Measurements from ENCODE around the gene LMX1B.
"Not testable (repeated sequence)": the region's sequence is repeated elsewhere in the genome, so short reads cannot be mapped to it uniquely, and the experiment has no call there.

The LMX1B gene

DNA sequence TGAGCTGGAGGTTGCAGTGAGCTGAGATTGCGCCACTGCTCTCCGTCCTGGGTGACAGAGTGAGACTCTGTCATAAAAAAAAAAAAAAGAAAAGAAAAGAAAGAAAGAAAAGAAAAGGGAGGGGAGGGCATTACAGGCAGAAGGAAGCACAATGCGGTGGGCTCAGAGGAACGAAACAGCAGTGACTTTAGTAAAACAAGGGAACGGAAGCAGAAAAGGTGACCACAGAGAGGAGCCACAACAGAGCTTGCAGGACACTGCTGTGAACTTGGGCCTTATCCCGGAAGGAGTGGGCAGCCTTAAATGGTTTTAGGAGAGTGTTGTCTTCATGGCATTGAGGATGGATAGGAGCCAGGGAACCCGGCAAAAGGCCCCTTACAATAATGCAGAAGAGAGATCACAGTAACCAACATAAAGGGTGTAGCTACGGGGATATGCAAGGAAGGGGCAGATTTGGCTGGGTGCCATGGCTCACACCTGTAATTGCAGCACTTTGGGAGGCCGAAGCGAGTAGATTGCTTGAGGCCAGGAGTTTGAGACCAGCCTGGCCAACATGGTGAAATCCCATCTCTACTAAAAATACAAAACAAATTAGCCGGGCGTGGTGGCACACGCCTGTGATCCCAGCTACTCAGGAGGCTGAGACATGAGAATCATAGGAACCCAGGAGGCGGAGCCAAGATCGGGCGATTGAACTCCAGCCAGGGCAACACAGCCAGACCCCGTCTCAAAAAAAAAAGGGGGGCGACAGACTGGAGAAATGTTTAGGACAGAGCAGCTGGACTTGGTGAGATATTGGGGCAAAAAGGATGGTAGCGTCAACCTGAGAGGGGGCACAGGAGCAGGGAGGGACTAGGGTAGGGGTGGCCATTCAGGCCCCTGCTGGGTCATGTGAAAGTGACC, 107.2 kb downstream of the LMX1B start:
- FAIRE-seq = no peak

DNA sequence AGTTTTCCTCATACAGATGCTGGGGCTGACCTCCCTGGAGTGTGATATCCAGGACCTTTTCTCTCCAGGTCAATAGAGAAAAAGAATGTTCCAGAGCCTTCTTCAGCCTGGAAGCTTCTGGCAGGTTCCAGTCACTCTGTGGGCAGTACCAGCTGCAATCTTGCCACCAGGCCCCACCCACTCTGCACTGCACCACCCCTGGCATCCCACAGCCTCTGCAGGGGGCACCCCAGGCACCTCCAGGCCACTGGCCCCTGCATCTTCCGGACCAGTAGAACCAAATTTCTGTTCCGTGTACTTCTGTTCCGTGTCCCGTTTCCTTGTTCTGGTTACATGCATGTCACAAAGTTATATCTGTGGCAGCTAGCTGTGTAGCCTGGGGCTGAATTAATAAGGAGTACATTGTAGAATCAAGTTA, 107.8 kb downstream of the LMX1B start:
- no peak for FAIRE-seq

DNA sequence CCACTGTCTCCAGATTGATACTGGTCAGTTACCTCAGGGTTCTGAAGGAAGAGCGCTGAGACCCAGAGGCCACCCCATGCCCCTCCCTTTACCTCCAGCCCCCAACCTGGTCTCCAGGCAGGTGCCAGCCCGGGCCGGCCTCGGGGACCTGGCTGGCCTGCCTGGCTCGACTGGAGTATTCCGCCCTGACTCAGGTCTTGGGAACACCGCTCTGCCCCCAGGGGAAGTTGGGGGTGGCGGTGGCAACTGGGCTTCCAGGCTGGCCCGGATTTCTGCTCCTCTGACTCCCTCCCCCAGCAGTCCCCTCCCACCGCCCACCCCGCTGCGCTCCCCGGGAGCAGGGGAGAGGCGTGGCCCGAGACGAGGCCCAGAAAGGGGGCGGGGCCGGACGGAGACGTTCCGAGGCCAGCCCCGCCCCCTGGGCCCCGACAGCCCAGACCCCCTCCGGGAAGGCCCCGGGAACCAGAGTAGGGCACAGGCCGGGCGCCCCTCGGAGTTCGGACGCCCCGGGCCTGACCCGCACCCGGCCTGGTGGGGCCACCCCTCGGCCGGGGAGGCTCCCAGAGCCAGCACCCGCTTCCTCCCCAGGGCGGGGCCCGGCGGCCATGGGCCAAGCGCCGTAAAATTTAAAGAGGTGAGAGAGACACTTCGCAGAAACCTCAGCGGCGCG, 108.7 kb downstream of the LMX1B start:
- FAIRE-seq = no peak

DNA sequence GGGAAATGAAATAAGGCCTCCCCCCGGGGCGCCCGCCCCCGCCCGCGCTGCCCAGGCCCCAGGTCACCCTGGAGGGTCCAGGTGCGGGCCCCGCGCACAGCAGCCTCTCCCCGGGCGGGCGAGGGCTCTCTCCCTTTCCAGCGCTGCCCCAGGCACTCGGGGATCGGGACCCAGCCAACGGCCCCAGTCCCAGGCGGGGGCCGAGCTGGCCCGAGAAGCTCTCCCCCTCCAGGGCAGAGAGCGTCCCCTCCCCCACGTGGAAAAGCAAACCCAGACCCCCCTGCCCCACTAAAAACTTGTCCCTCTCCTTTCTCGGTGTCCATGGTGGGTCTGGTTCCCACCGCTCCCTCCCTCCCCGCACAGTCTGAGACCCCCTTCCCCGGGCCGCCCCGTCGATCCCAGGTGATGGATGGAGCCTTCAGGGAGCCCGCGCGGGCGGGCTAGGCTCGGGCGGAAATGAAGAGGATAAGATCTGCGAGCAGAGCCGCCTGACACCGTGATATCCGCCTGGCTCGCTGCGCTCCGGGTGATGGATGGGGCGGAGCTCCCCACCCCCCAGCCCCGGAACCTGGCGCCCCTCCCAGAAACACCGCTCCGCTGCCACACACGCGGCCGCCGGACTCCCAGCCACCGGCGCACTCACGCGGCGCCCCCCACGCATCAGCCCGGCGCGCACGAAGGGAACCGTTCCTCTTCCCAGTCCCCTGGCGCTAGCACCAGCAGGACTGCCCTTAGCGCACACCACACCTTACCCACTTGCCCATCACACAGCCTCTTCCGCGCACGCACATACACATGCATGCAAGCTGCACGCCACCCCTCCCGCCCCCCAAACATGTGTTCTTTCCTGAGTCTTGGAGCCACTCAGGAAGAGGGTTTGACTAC, 109.4 kb downstream of the LMX1B start:
- FAIRE-seq = no peak

DNA sequence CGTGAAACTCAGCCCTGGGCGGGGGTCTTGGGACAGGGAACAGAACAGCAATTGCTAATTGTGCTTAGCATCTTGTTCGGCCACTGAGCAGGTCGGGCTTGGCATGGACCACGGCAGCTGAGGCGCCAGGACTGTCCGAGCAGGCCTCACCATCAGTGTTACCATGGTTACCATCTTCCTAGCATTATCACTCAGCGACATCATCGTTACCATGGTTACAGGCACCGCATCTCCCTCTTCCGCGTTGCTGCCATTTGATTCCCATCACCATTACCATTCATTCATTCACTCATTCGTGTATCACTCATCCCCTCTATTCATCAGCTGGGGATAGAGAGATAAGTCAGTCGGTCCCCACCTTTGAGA, 110.1 kb downstream of the LMX1B start:
- no peak for FAIRE-seq

DNA sequence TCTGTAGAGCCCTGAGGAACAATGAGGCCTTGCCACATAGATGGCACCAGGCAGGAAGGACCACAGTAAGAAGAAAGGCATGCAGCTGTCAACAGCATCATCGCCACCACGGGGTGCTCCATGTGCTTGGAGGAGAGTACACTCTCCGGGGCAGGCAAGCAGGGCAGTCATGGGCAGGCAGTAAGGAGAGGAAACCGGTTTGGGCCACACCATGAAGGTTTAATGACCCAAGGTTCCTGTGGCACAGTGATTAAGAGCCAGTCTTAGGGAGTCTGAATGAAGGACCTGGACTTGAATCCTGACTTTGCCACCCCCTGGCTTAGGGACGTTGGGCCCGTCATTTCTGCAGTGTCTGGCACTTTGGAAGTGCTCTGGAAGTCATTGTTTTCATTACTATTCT, 110.5 kb downstream of the LMX1B start:
- FAIRE-seq = no peak

DNA sequence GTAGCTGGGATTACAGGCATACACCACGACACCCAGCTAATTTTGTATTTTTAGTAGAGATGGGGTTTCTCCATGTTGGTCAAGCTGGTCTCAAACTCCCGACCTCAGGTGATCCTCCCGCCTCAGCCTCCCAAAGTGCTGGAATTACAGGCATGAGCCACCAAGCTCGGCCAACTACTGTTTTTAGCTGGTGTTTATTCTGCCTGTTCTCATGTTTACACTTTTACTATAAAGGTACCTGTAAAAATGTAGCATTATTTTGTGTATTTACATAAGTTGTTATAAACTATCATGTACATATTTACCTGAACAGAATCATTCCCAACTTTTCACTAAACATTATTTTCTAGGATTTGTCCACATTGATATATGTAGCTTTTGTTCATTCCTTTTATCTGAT, 111.8 kb downstream of the LMX1B start:
- FAIRE-seq = not testable (repeated sequence)

DNA sequence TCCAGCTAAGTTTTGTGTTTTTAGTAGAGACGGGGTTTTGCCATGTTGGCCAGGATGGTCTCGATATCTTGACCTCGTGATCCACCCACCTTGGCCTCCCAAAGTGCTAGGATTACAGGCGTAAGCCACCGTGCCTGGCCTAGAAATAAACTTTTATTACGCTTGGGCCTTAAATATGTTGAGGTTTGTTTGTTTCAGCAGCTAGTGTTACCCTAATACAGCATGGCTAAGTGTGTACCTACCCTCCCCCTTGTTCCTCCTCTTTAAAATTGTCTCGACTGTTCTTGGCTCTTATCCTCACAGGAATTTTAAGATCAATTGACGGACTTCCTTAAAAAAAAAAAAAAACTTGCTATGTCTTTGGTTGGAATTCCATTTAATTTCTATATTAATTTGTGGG, 114.5 kb downstream of the LMX1B start:
- not testable (repeated sequence) for FAIRE-seq

DNA sequence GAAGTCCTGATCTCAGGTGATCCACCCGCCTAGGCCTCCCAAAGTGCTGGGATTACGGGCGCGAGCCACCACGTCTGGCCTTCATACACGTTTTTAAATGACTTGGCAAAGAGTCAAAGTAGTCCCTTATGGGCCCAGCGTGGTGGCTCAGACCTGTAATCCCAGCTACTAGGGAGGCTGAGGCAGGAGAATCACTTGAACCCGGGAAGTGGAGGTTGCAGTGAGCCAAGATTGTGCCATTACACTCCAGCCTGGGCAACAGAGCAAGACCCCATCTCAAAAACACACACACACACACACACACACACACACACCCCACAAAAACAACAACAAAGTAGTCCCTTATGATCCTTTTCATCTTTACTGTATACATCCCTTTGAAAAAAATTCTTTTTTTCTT, 116.9 kb downstream of the LMX1B start:
- not testable (repeated sequence) for FAIRE-seq

DNA sequence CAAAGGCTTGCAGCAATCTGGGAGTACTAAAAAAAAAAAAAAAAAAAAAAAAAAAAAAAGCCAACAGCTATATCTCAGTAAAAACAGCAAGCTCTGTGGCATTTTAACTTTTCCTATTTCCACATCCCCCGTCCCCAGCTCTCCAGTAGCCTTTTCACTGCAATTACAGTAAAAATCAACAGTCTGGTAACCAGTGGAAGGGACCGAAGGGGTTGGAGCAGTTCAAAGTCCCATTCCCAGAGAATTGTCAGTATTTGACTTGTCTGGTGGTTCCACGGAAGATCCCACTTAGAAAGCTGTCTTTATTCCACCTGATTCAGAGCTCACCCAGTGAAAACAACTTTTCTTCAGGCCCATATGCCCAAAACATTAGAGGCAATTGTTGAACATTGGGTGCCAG, 119.3 kb downstream of the LMX1B start:
- FAIRE-seq = no peak

DNA sequence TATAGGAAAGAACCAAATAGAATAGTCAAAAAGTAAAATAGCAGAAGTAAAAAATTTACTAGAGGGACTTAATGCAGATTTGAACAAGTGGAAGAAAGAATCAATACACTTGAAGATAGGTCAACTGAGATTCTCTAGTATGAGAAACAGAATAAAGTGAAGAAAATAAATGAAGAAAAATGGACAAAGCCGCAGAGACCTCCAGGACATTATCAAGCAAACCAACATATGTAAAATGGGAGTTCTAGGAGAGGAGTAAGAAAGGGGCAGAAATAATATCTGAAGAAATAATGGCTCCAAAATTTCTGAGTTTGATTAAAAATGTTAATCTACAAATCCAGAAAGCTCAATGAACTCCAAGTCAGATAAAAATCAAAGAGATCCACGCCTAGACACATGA, 121.1 kb downstream of the LMX1B start:
- FAIRE-seq = no peak

DNA sequence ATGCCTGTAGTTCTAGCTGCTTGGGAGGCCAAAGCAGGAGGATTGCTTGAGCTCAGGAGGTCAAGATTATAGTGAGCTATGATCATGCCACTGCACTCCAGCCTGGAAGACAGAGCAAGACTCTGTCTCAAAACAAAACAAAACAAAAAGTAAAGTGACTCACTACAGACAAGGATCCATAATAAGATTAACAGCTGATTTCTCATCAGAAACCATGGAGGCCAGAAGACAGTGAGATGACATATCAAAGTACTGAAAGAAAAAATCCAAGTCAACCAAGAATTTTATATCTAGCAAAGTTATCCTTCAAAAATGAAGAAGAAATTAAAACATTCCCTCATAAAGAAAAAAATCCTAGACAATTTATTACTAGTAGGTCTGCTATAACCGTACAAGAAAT, 121.8 kb downstream of the LMX1B start:
- no peak for FAIRE-seq

DNA sequence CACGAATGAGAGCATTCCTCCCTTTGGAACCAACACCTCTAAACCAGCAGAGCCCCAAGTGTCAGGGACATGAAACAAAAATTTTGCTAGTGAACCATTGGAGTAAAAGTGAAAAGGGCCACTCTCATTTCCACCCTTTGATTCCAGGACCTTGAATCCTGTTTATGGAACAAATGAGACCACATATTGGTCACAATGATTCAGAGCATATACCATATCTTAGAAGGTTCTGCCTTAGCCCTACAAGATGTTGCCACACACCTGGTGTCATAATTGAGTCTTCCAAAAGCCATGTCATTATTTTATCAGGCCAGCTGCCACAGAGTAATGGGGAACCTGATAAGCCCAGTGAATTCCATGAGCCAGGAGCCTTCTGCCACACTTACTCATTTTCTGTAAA, 124.8 kb downstream of the LMX1B start:
- no peak for FAIRE-seq

DNA sequence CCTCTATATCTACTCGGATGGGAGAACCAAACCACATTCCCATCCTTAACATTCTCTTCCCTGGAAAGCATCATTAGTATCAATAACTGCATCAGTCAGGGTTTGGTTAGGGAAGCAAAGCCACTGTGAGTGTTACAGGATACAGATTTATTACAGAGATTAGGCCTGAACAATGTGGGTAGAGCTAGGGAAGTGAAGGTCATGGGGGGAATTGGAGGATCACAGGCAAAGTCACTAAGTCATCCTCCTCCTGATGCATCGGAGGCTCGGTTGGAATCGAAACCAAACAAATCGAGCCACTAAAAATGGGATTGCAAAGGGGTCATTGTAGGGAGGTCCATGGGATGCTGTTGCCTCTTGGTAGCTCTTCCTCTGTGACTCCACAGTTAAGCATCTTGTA, 129.3 kb downstream of the LMX1B start:
- no peak for FAIRE-seq

DNA sequence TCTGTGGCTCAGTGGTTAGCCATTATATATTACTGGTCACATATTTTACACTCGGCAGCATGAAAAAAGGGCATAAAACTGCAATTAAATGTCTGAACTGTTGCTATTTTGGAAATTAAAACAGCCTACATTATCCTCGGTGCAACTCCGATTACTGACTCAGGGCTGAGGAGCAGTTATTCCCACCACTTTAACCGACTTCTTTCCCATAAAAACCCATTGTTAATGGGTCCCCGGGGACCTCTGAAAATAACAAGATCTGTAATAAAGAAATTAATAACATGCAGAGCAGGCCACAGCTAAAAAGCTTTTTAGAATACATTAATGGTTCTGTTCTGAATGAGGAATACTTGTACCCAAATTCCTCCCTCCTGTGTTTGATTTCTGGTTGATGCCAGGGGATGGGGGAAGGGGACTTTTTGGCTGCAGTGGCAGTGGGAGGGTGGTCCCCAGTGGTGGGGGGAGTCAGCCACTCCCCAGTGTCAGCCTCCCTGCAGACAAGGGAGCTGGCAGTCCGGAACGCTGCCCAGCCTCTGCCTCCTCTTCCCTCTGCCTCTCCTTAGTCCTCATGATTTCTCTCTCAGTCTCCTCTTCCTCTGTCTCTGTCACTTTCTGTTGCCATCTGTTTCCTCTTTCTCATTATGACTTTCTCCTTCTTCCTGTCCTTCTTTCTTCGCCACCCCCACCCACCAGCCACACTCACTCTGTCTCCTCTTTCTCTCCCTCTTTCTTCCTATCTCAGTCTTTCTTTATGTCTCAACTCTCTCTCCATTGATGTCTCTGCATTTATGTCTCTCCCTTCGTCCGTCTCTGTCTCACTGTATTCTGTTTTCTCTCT, 132.1 kb downstream of the LMX1B start:
- FAIRE-seq = peak; percentile 8

Measured in endometrium (tissue), 2 donors.